ENCODE results near the gene ZCCHC12.
"Not testable (repeated sequence)": the region's sequence is repeated elsewhere in the genome, so short reads cannot be mapped to it uniquely, and the experiment has no call there.

ZCCHC12 gene

GRCh38 chrX:118807151-118808017, 16.2 kb upstream of the ZCCHC12 start:
- DNase-seq (ENCODE audit: low read depth in 2 of 2), result peak; percentile 60 to 69
- TF ChIP-seq CTCF (IDR thresholded peaks at IDR 0.05; ENCODE audit: low read depth, low read length), result peak; percentile 58
- H3K4me3 ChIP-seq (replicated peaks in 1 of 2; ENCODE audit: low read depth in 2 of 2, low read length in 2 of 2), result no peak overlapping the region

GRCh38 chrX:118817257-118817656, 6.4 kb upstream of the ZCCHC12 start:
- DNase-seq (ENCODE audit: low read depth in 2 of 2); H3K4me3 ChIP-seq (replicated peaks in 1 of 2; ENCODE audit: low read depth in 2 of 2, low read length in 2 of 2): not testable (repeated sequence)

- peak overlapping the region; percentile 21 for H3K4me3 ChIP-seq (replicated peaks in 1 of 2; ENCODE audit: low read depth in 2 of 2, low read length in 2 of 2)
- DNase-seq (ENCODE audit: low read depth in 2 of 2), result no peak
- TF ChIP-seq CTCF (IDR thresholded peaks at IDR 0.05; ENCODE audit: low read depth, low read length), result no peak
Observed at GRCh38 chrX:118824173-118824730, 628 bp downstream of the ZCCHC12 start.

GRCh38 chrX:118825227-118825626, 1.6 kb downstream of the ZCCHC12 start:
- no peak for TF ChIP-seq CTCF (IDR thresholded peaks at IDR 0.05; ENCODE audit: low read depth, low read length)
- H3K4me3 ChIP-seq (replicated peaks in 1 of 2; ENCODE audit: low read depth in 2 of 2, low read length in 2 of 2), result no peak overlapping the region
- peak in 1 of 2 donors; percentile 1 for DNase-seq (ENCODE audit: low read depth in 2 of 2)

- H3K4me3 ChIP-seq (replicated peaks in 1 of 2; ENCODE audit: low read depth in 2 of 2, low read length in 2 of 2), result peak overlapping the region; percentile 45 to 47
- peak; percentile 45 to 54 for DNase-seq (ENCODE audit: low read depth in 2 of 2)
- peak; percentile 53 for TF ChIP-seq CTCF (IDR thresholded peaks at IDR 0.05; ENCODE audit: low read depth, low read length)
Observed at GRCh38 chrX:118839334-118839958, 15.8 kb downstream of the ZCCHC12 start.

- H3K4me3 ChIP-seq (replicated peaks in 1 of 2; ENCODE audit: low read depth in 2 of 2, low read length in 2 of 2), result no peak overlapping the region
- DNase-seq (ENCODE audit: low read depth in 2 of 2), result peak; percentile 58 to 68
- TF ChIP-seq CTCF (IDR thresholded peaks at IDR 0.05; ENCODE audit: low read depth, low read length), result peak; percentile 58
Observed at GRCh38 chrX:118847676-118848075, 24.1 kb downstream of the ZCCHC12 start.

- DNase-seq (ENCODE audit: low read depth in 2 of 2), result no peak
- H3K4me3 ChIP-seq (replicated peaks in 1 of 2; ENCODE audit: low read depth in 2 of 2, low read length in 2 of 2), result no peak overlapping the region
- TF ChIP-seq CTCF (IDR thresholded peaks at IDR 0.05; ENCODE audit: low read depth, low read length), result no peak
Observed at GRCh38 chrX:118853596-118853995, 30.0 kb downstream of the ZCCHC12 start.
